ENCODE measurements around the gene HOXD1.

HOXD1 gene

GRCh38 chr2:176149481-176149938 lies 39.0 kb upstream of the HOXD1 start:
- no peak for DNase-seq (ENCODE audit: low read depth)
- TF ChIP-seq CTCF (conservative IDR thresholded peaks at IDR 0.05; ENCODE audit: low read depth, low read length): no peak
- no peak overlapping the region for H3K4me3 ChIP-seq (ENCODE audit: low read depth, low read length)

GRCh38 chr2:176149939-176150583 lies 38.4 kb upstream of the HOXD1 start:
- no peak for TF ChIP-seq CTCF (conservative IDR thresholded peaks at IDR 0.05; ENCODE audit: low read depth, low read length)
- DNase-seq (ENCODE audit: low read depth): no peak
- H3K4me3 ChIP-seq (ENCODE audit: low read depth, low read length): no peak overlapping the region

GRCh38 chr2:176150584-176151441 lies 37.7 kb upstream of the HOXD1 start:
- no peak for TF ChIP-seq CTCF (conservative IDR thresholded peaks at IDR 0.05; ENCODE audit: low read depth, low read length)
- no peak overlapping the region for H3K4me3 ChIP-seq (ENCODE audit: low read depth, low read length)
- DNase-seq (ENCODE audit: low read depth): no peak

GRCh38 chr2:176151442-176152287 lies 36.8 kb upstream of the HOXD1 start, which contains the start of gene HOXD4:
Gene HOXD4, plus strand, starts transcription at chr2:176151550. Its CDS starts 84 bp downstream, at chr2:176151634.
- DNase-seq (ENCODE audit: low read depth): no peak
- no peak within 1 kb of the TSS for H3K4me3 ChIP-seq (ENCODE audit: low read depth, low read length)
- no peak for TF ChIP-seq CTCF (conservative IDR thresholded peaks at IDR 0.05; ENCODE audit: low read depth, low read length)

- no peak for TF ChIP-seq CTCF (conservative IDR thresholded peaks at IDR 0.05; ENCODE audit: low read depth, low read length)
- H3K4me3 ChIP-seq (ENCODE audit: low read depth, low read length): no peak overlapping the region
- DNase-seq (ENCODE audit: low read depth): no peak
These were observed 35.9 kb upstream of the HOXD1 start for GRCh38 chr2:176152350-176153181.
